HepG2 (cell line): Measurements from ENCODE around the gene C2orf74. TPM values are rescaled to one million over a fixed set of nuclear protein-coding genes. Genes with fewer than 3 reads are reported as not detected.

Experiments
- ASH2L ChIP-seq: fragments of 300-600, 200-600 bp; sonication (generic); IDR thresholded peaks from 2 replicates; pipeline ENCODE4 v1.7.0; 2017; ENCODE audit warnings: low read depth, mild to moderate bottlenecking, moderate library complexity, mixed read lengths, low read length; ENCODE audit not compliant: insufficient read length
- JUN ChIP-seq: sonication (generic); formaldehyde crosslinking; IDR thresholded peaks from 2 replicates; pipeline ENCODE4 v1.4.0; 2020; ENCODE audit warnings: mild to moderate bottlenecking, missing genetic modification reagents
- MIER2 ChIP-seq: IDR thresholded peaks from 2 replicates; pipeline ENCODE4 v1.6.1; 2016; ENCODE audit warnings: missing biosample characterization, missing genetic modification reagents
- PCBP1 ChIP-seq: fragments of 200-400 bp; formaldehyde crosslinking; IDR thresholded peaks from 2 replicates; pipeline ENCODE4 v1.6.1; 2017; ENCODE audit warnings: mild to moderate bottlenecking, low read depth, low read length, borderline replicate concordance
- RELA ChIP-seq: sonication (generic); formaldehyde crosslinking; IDR thresholded peaks from 2 replicates; pipeline ENCODE4 v1.4.0; 2020; ENCODE audit warnings: missing genetic modification reagents
- RFX1 ChIP-seq: fragments of 450-650 bp; IDR thresholded peaks from 2 replicates; pipeline ENCODE4 v1.6.1; 2017
- SALL2 ChIP-seq: sonication (generic); formaldehyde crosslinking; IDR thresholded peaks from 2 replicates; pipeline ENCODE4 v1.8.1; 2023; ENCODE audit warnings: mild to moderate bottlenecking, missing genetic modification reagents, inconsistent platforms
- SMAD9 ChIP-seq: sonication (generic); formaldehyde crosslinking; IDR thresholded peaks from 2 replicates; pipeline ENCODE4 v1.5.1; 2020; ENCODE audit warnings: mild to moderate bottlenecking, missing genetic modification reagents
- TBX3 ChIP-seq: fragments of 450-650 bp; IDR thresholded peaks from 2 replicates; pipeline ENCODE4 v1.6.1; 2017; ENCODE audit warnings: antibody characterized with exemption, mild to moderate bottlenecking, inconsistent platforms, borderline replicate concordance
- THRA ChIP-seq: sonication (generic); formaldehyde crosslinking; IDR thresholded peaks from 2 replicates; pipeline ENCODE4 v1.4.0; 2020; ENCODE audit warnings: missing genetic modification reagents, borderline replicate concordance
- ZBTB7A ChIP-seq: sonication (generic); formaldehyde crosslinking; IDR thresholded peaks from 2 replicates; pipeline ENCODE4 v1.8.0; 2022; ENCODE audit warnings: mild to moderate bottlenecking, missing genetic modification reagents
- ZFAT ChIP-seq: sonication (generic); formaldehyde crosslinking; conservative IDR thresholded peaks from 2 replicates; pipeline ENCODE4 v1.8.1; 2023; ENCODE audit warnings: missing genetic modification reagents, inconsistent platforms
- ZKSCAN8 ChIP-seq: IDR thresholded peaks from 2 replicates; pipeline ENCODE4 v1.6.1; 2016; ENCODE audit warnings: borderline replicate concordance, missing genetic modification reagents, missing compliant biosample characterization
- ZNF17 ChIP-seq: sonication (generic); formaldehyde crosslinking; IDR thresholded peaks from 2 replicates; pipeline ENCODE4 v1.5.0; 2020; ENCODE audit warnings: mild to moderate bottlenecking, missing genetic modification reagents
- ZNF207 ChIP-seq: fragments of 450-650 bp; IDR thresholded peaks from 2 replicates; pipeline ENCODE4 v1.6.1; 2016; ENCODE audit warnings: antibody characterized with exemption, borderline replicate concordance
- ZNF660 ChIP-seq: sonication (generic); formaldehyde crosslinking; IDR thresholded peaks from 2 replicates; pipeline ENCODE4 v1.5.1; 2020; ENCODE audit warnings: mild to moderate bottlenecking, low read depth, missing genetic modification reagents, borderline replicate concordance
- ZNF761 ChIP-seq: sonication (generic); formaldehyde crosslinking; conservative IDR thresholded peaks from 2 replicates; pipeline ENCODE4 v1.4.0; 2020; ENCODE audit warnings: mild to moderate bottlenecking, missing genetic modification reagents
- ZNF776 ChIP-seq: sonication (generic); formaldehyde crosslinking; IDR thresholded peaks from 2 replicates; pipeline ENCODE4 v1.4.0; 2020; ENCODE audit warnings: mild to moderate bottlenecking, missing genetic modification reagents
- ZNF879 ChIP-seq: sonication (generic); formaldehyde crosslinking; IDR thresholded peaks from 2 replicates; pipeline ENCODE4 v1.8.1; 2023; ENCODE audit warnings: missing genetic modification reagents
- polyA plus RNA-seq, 8 experiments: library from polyadenylated mRNA; depleted of rRNA in 3 of 8; stranded (reverse) in 7 of 8; unstranded in 1 of 8; fragments of >200 nt; fragmentation: Illumina TruSeq in 4 of 8; extraction: Trizol in 4 of 8; gene quantifications; 2 replicates each; pipeline versions ENCODE4 v1.2.1 to v1.2.3, GENCODE V29; 2011 to 2016; ENCODE audit warnings: low read depth in 4 of 8, missing spikeins in 1 of 8, mixed read lengths in 1 of 8; ENCODE audit not compliant: insufficient read depth in 1 of 8
- total RNA-seq, 5 experiments: library from RNA; depleted of rRNA; stranded (reverse); fragments of >200 nt; fragmentation: Illumina TruSeq; extraction: Trizol; gene quantifications; 2 replicates each; pipeline ENCODE4 v1.2.3, GENCODE V29; 2016; ENCODE audit warnings: low read depth in 1 of 5
- TF ChIP-seq, protein P1 (sequence below): sonication (generic); formaldehyde crosslinking; IDR thresholded peaks from 2 replicates; pipeline ENCODE4 v1.4.0; 2020; ENCODE audit warnings: missing genetic modification reagents

Gene C2orf74
- total and polyA plus RNA-seq, 2 of the 13 experiments (the other 11 are each of a cell fraction or from before 2014, with no cell fraction given) = 10.6 to 13.8 TPM

- no peak for TF ChIP-seq TBX3
- no peak for TF ChIP-seq ZNF660 (CRISPR knock-in tag)
- no peak for TF ChIP-seq SMAD9 (CRISPR knock-in tag)
- TF ChIP-seq JUN = no peak
- no peak for TF ChIP-seq MIER2 (CRISPR knock-in tag)
- 0 out of 2 replicates have a peak, but pooled peaks have one; percentile 26 for TF ChIP-seq ZNF776 (CRISPR knock-in tag)
- TF ChIP-seq ASH2L = no peak
- no peak for TF ChIP-seq ZNF17 (CRISPR knock-in tag)
- no peak for TF ChIP-seq SALL2
- TF ChIP-seq ZNF879 (CRISPR knock-in tag) = no peak
- no peak for TF ChIP-seq ZKSCAN8
- TF ChIP-seq RELA (CRISPR knock-in tag) = no peak
- no peak for TF ChIP-seq RFX1
- 0 out of 2 replicates have a peak, but pooled peaks have one; percentile 32 for TF ChIP-seq ZBTB7A
- no peak for TF ChIP-seq ZNF761 (CRISPR knock-in tag)
- TF ChIP-seq PCBP1 = no peak
- TF ChIP-seq ZNF207 = no peak
- no peak for TF ChIP-seq ZFAT (CRISPR knock-in tag)
- no peak for TF ChIP-seq THRA (CRISPR knock-in tag)
- TF ChIP-seq, protein P1, sequence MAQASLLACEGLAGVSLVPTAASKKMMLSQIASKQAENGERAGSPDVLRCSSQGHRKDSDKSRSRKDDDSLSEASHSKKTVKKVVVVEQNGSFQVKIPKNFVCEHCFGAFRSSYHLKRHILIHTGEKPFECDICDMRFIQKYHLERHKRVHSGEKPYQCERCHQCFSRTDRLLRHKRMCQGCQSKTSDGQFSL (CRISPR knock-in tag) = no peak
These were observed 18.0 kb downstream of the C2orf74 start (continued) for GRCh38 chr2:61179701-61180639.
